Body of pancreas (tissue), 4 donors: ENCODE data around the gene NFKB1. TPM values are rescaled to one million over a fixed set of nuclear protein-coding genes. Genes with fewer than 3 reads are reported as not detected.

Experiments used
- ATAC-seq: fragments of 150-250 bp; one replicate; pipeline ENCODE4 v1.9.1; 2016
- DNase-seq, 4 donors: peaks; one replicate each; pipeline ENCODE4 v3.0.0-alpha.2; 2019
- H3K27ac ChIP-seq, 4 donors: fragments of 200-600 bp; sonication (generic); 1 replicate in 3 of 4; 2 replicates in 1 of 4; pipeline versions ENCODE4 v1.5.1 to v1.6.1; 2016 to 2019; ENCODE audit warnings: mild to moderate bottlenecking in 1 of 4, mixed read lengths in 1 of 4, moderate library complexity in 1 of 4
- H3K27me3 ChIP-seq, 2 donors: fragments of 200-600 bp; sonication (generic); one replicate each; pipeline ENCODE4 v1.6.0; 2016; ENCODE audit warnings: mild to moderate bottlenecking in 1 of 2
- H3K36me3 ChIP-seq, 2 donors: fragments of 200-600 bp; sonication (generic); replicated peaks in 1 of 2; 2 replicates each; pipeline ENCODE4 v1.5.1; 2016; ENCODE audit warnings: low read depth in 2 of 2; ENCODE audit not compliant: insufficient read depth in 1 of 2
- H3K4me1 ChIP-seq: fragments of 200-600 bp; sonication (generic); one replicate; pipeline ENCODE4 v1.6.0; 2016
- H3K4me3 ChIP-seq, 2 donors: fragments of 200-600 bp; sonication (generic); 1 replicate in 1 of 2; 2 replicates in 1 of 2; pipeline ENCODE4 v1.5.1; 2016 to 2019
- H3K9me3 ChIP-seq, 3 donors: fragments of 200-600 bp; sonication (generic); 1 replicate in 2 of 3; 2 replicates in 1 of 3; pipeline ENCODE4 v1.5.1; 2016
- CTCF ChIP-seq, 7 experiments: fragments of 450-650 bp in 4 of 7; fragments of 200-600 bp in 3 of 7; sonication (generic) in 3 of 7; IDR thresholded peaks; one replicate each; pipeline ENCODE4 v1.5.1; 2016 to 2019; ENCODE audit warnings: antibody characterized with exemption in 7 of 7
- POLR2A ChIP-seq, 3 donors: fragments of 450-650 bp; IDR thresholded peaks; one replicate each; pipeline ENCODE4 v1.6.1; 2016; ENCODE audit warnings: antibody characterized with exemption in 3 of 3, mild to moderate bottlenecking in 2 of 3
- WGBS, 2 donors: methylation state at CpG; one replicate each; pipeline ENCODE4 v1.1.5; 2017; 5-methylcytosine and 5-hydroxymethylcytosine counted together
- intact Hi-C: fragments of 100-400 bp; cut with DNase I; formaldehyde crosslinking; loops from one replicate; pipeline ENCODE4 v1.15.1; 2023
- total RNA-seq, 2 donors: library from RNA; depleted of rRNA; stranded (reverse); fragments of >200 nt; gene quantifications; one replicate each; pipeline ENCODE4 v1.1.0, GENCODE V29; 2016

NFKB1 gene
- total RNA-seq, 2 donors from 2014 or later: 14.5 to 20.5 TPM

- peak overlapping the region in 3 of 4 donors; percentile 4 to 98 (median 97) for H3K27ac ChIP-seq
- intact Hi-C loops: no loop called here
- no peaks in the 10 kb centered on the region for H3K27me3 ChIP-seq
- no peak overlapping the region for H3K4me3 ChIP-seq
- no peaks in the 10 kb centered on the region for H3K9me3 ChIP-seq
- ATAC-seq: no peak
- H3K36me3 ChIP-seq: no peaks in the 10 kb centered on the region
- H3K4me1 ChIP-seq: peaks cover 42% of the 10 kb centered on the region
- TF ChIP-seq CTCF (IDR thresholded peaks at IDR 0.05) (no peak), POLR2A (IDR thresholded peaks at IDR 0.05) (no peak)
- 3 to 6% methylated on average over 3 of the region's 3 CpGs for WGBS, 2 donors
- DNase-seq: no peak
These were observed 2.2 kb downstream of the NFKB1 start for GRCh38 chr4:102503301-102503746.

GRCh38 chr4:102503831-102504786, 3.0 kb downstream of the NFKB1 start:
- ATAC-seq (no peak), DNase-seq (no peak)
- no peaks in the 10 kb centered on the region for H3K9me3 ChIP-seq
- intact Hi-C loops: no loop called here
- H3K4me3 ChIP-seq: no peak overlapping the region
- H3K4me1 ChIP-seq: peaks cover 42% of the 10 kb centered on the region
- no peak for TF ChIP-seq POLR2A (IDR thresholded peaks at IDR 0.05)
- no peak for TF ChIP-seq CTCF (IDR thresholded peaks at IDR 0.05)
- WGBS, 2 donors: 32 to 33% methylated on average over 5 of the region's 5 CpGs
- no peaks in the 10 kb centered on the region for H3K36me3 ChIP-seq
- H3K27ac ChIP-seq: peak overlapping the region; percentile 4 to 98 (median 54)
- H3K27me3 ChIP-seq: no peaks in the 10 kb centered on the region

- intact Hi-C loops: no loop called here
- Histone ChIP-seq H3K36me3 (no peaks in the 10 kb centered on the region), H3K27ac (no peak overlapping the region), H3K4me1 (peaks cover 39% of the 10 kb centered on the region), H3K4me3 (no peak overlapping the region), H3K27me3 (no peaks in the 10 kb centered on the region), H3K9me3 (no peaks in the 10 kb centered on the region)
- DNase-seq (no peak), ATAC-seq (no peak)
- no peak for TF ChIP-seq POLR2A (IDR thresholded peaks at IDR 0.05)
- no peak for TF ChIP-seq CTCF (IDR thresholded peaks at IDR 0.05)
- WGBS, 2 donors: 5 to 8% methylated on average over 1 of the region's 1 CpG
These were observed 3.8 kb downstream of the NFKB1 start for GRCh38 chr4:102504941-102505340.

GRCh38 chr4:102505708-102506107, 4.5 kb downstream of the NFKB1 start:
- TF ChIP-seq CTCF (IDR thresholded peaks at IDR 0.05) (no peak), POLR2A (IDR thresholded peaks at IDR 0.05) (no peak)
- no peak for DNase-seq
- H3K27ac ChIP-seq: no peak overlapping the region
- H3K36me3 ChIP-seq: no peaks in the 10 kb centered on the region
- no peaks in the 10 kb centered on the region for H3K9me3 ChIP-seq
- no peak overlapping the region for H3K4me3 ChIP-seq
- H3K27me3 ChIP-seq: no peaks in the 10 kb centered on the region
- WGBS, 2 donors: 42 to 43% methylated on average over 2 of the region's 2 CpGs
- peaks cover 32% of the 10 kb centered on the region for H3K4me1 ChIP-seq
- no peak for ATAC-seq
- intact Hi-C loops: no loop called here
